Measurements from ENCODE around the gene SS18L1.
A peak's percentile ranks its signal among the peaks of the same experiment; 100 is the strongest.

Gene SS18L1

GRCh38 chr20:62179162-62179504, 35.6 kb downstream of the SS18L1 start:
- H4K20me1 ChIP-seq (ENCODE audit: insufficient read depth): no peaks in the 10 kb centered on the region; the same call in 1 of the 2 replicates
- TF ChIP-seq CTCF (conservative IDR thresholded peaks at IDR 0.05; ENCODE audit: low read depth, low read length): no peak
- no peak overlapping the region for H3K4me3 ChIP-seq (IDR thresholded peaks at IDR 0.05; ENCODE audit: insufficient read depth, low read depth, low read length)
- no peaks in the 10 kb centered on the region for H3K36me3 ChIP-seq (ENCODE audit: insufficient read depth)
- peaks cover 15% of the 10 kb centered on the region for H3K4me1 ChIP-seq (ENCODE audit: low read depth, poor library complexity, severe bottlenecking)
- peaks cover 11% of the 10 kb centered on the region for H3K79me2 ChIP-seq (ENCODE audit: insufficient read depth, low read depth)
- no peak overlapping the region for H3K4me2 ChIP-seq
- no peaks in the 10 kb centered on the region for H3K27me3 ChIP-seq (ENCODE audit: insufficient read depth, low read depth)
- H3K27ac ChIP-seq: no peak overlapping the region
- H2AFZ ChIP-seq (ENCODE audit: low read depth): no peak overlapping the region
- H3K9ac ChIP-seq: no peak overlapping the region

GRCh38 chr20:62181808-62182207, 38.2 kb downstream of the SS18L1 start:
- Histone ChIP-seq H3K79me2 (ENCODE audit: insufficient read depth, low read depth) (peaks cover 28% of the 10 kb centered on the region), H3K27me3 (ENCODE audit: insufficient read depth, low read depth) (no peaks in the 10 kb centered on the region), H3K36me3 (ENCODE audit: insufficient read depth) (no peaks in the 10 kb centered on the region), H3K27ac (no peak overlapping the region), H3K4me1 (ENCODE audit: low read depth, poor library complexity, severe bottlenecking) (peaks cover 19% of the 10 kb centered on the region), H3K4me2 (peak overlapping the region; percentile 79), H3K9ac (0 out of 2 replicates have a peak overlapping the region, but pooled peaks have one; percentile 80), H2AFZ (ENCODE audit: low read depth) (no peak overlapping the region; the same call in 1 of the 2 replicates), H3K4me3 (IDR thresholded peaks at IDR 0.05; ENCODE audit: insufficient read depth, low read depth, low read length) (no peak overlapping the region), H4K20me1 (ENCODE audit: insufficient read depth) (no peaks in the 10 kb centered on the region; the same call in 1 of the 2 replicates)
- no peak for TF ChIP-seq CTCF (conservative IDR thresholded peaks at IDR 0.05; ENCODE audit: low read depth, low read length)

GRCh38 chr20:62182469-62183425, 39.2 kb downstream of the SS18L1 start, which contains the start of gene MTG2:
Gene MTG2, plus strand, starts transcription at chr20:62183028. Its CDS starts 10,393 bp downstream, at chr20:62193421.
- Histone ChIP-seq H4K20me1 (ENCODE audit: insufficient read depth) (no peaks in the 10 kb centered on the region; the same call in 1 of the 2 replicates), H3K4me1 (ENCODE audit: low read depth, poor library complexity, severe bottlenecking) (peaks cover 19% of the 10 kb centered on the region), H2AFZ (ENCODE audit: low read depth) (peak within 1 kb of the TSS; percentile 80), H3K27ac (peak within 1 kb of the TSS; percentile 72), H3K79me2 (ENCODE audit: insufficient read depth, low read depth) (peaks cover 38% of the 10 kb centered on the region), H3K4me3 (IDR thresholded peaks at IDR 0.05; ENCODE audit: insufficient read depth, low read depth, low read length) (peak within 1 kb of the TSS; percentile 28), H3K27me3 (ENCODE audit: insufficient read depth, low read depth) (no peaks in the 10 kb centered on the region), H3K36me3 (ENCODE audit: insufficient read depth) (no peaks in the 10 kb centered on the region), H3K4me2 (peak within 1 kb of the TSS; percentile 79), H3K9ac (peak within 1 kb of the TSS; percentile 80)
- no peak for TF ChIP-seq CTCF (conservative IDR thresholded peaks at IDR 0.05; ENCODE audit: low read depth, low read length)

- Histone ChIP-seq H4K20me1 (ENCODE audit: insufficient read depth) (no peaks in the 10 kb centered on the region; the same call in 1 of the 2 replicates), H3K36me3 (ENCODE audit: insufficient read depth) (no peaks in the 10 kb centered on the region), H2AFZ (ENCODE audit: low read depth) (peak overlapping the region; percentile 80), H3K9ac (peak overlapping the region; percentile 80), H3K27me3 (ENCODE audit: insufficient read depth, low read depth) (no peaks in the 10 kb centered on the region), H3K27ac (peak overlapping the region; percentile 72), H3K4me2 (peak overlapping the region; percentile 52), H3K79me2 (ENCODE audit: insufficient read depth, low read depth) (peaks cover 44% of the 10 kb centered on the region), H3K4me1 (ENCODE audit: low read depth, poor library complexity, severe bottlenecking) (peaks cover 19% of the 10 kb centered on the region), H3K4me3 (IDR thresholded peaks at IDR 0.05; ENCODE audit: insufficient read depth, low read depth, low read length) (peak overlapping the region; percentile 28)
- TF ChIP-seq CTCF (conservative IDR thresholded peaks at IDR 0.05; ENCODE audit: low read depth, low read length): no peak
Measured at GRCh38 chr20:62183426-62184142, 40.0 kb downstream of the SS18L1 start.

All from KMS-11 (cell line).